Endothelial cell of umbilical vein (primary cell): ENCODE measurements around the gene LRFN5. TPM values are rescaled to one million over a fixed set of nuclear protein-coding genes. Genes with fewer than 3 reads are reported as not detected.

ENCODE experiments used
- BruUV-seq: library from RNA; stranded (reverse); fragments of 400-500 nt; replicated peaks from 2 replicates; lab custom pipeline; 2021; lab: Mats Ljungman, UMichigan
- CTCF ChIA-PET: fragments of 300-600, 350-600 bp; sonication (Branson Sonifier 250); formaldehyde crosslinking; loops from one replicate; lab custom pipeline; 2021; ENCODE audit warnings: antibody characterized with exemption, inconsistent platforms; lab: Charles Lee
- POLR2A ChIA-PET: fragments of 300-600, 350-600 bp; sonication (Branson Sonifier 250); formaldehyde crosslinking; loops from one replicate; lab custom pipeline; 2021; ENCODE audit warnings: antibody characterized with exemption, inconsistent platforms; lab: Charles Lee
- DNase-seq: peaks from one replicate; pipeline ENCODE4 v3.0.0-alpha.2; 2011; ENCODE audit warnings: low read depth, low spot score
- FAIRE-seq: peaks from 2 replicates; lab custom pipeline; 2011; peaks lifted over from hg19 to GRCh38; lab: Jason Lieb, UNC
- H2AFZ ChIP-seq: 2 replicates; pipeline ENCODE4 v1.6.0; 2012; ENCODE audit warnings: low read depth, low read length, control low read depth, inconsistent platforms
- H3K27ac ChIP-seq: 2 replicates; pipeline ENCODE4 v1.5.1; 2011; ENCODE audit warnings: low read depth, mild to moderate bottlenecking, control low read depth, low read length, moderate library complexity; ENCODE audit not compliant: insufficient read depth
- H3K27me3 ChIP-seq, 2 experiments: 2 replicates each; pipeline versions ENCODE4 v1.6.0 to v1.6.1; 2011; ENCODE audit warnings: low read length in 2 of 2, mixed read lengths in 1 of 2; ENCODE audit not compliant: control insufficient read depth in 2 of 2, insufficient read depth in 2 of 2
- H3K36me3 ChIP-seq, 2 experiments: 2 replicates in 1 of 2; 3 replicates in 1 of 2; pipeline ENCODE4 v1.5.1; 2011; ENCODE audit warnings: low read length in 2 of 2, mild to moderate bottlenecking in 1 of 2, moderate library complexity in 1 of 2; ENCODE audit not compliant: control insufficient read depth in 2 of 2, insufficient read depth in 2 of 2; ENCODE audit errors: extremely low read depth in 1 of 2
- H3K4me1 ChIP-seq: 3 replicates; pipeline ENCODE4 v1.5.1; 2011; ENCODE audit warnings: mild to moderate bottlenecking, low read length; ENCODE audit not compliant: control insufficient read depth, insufficient read depth; ENCODE audit errors: extremely low read depth
- H3K4me2 ChIP-seq: 2 replicates; pipeline ENCODE4 v1.6.1; 2011; ENCODE audit warnings: low read length, control low read depth, mixed read lengths; ENCODE audit not compliant: insufficient read depth
- H3K4me3 ChIP-seq, 3 experiments: fragments of 200-600 bp in 1 of 3; sonication (generic), shearing (Covaris generic) in 1 of 3; replicated peaks in 1 of 3; 2 replicates each; pipeline ENCODE4 v1.5.1; 2011 to 2016; ENCODE audit warnings: control low read depth in 3 of 3, low read length in 3 of 3, mild to moderate bottlenecking in 2 of 3, inconsistent platforms in 1 of 3, low read depth in 1 of 3, moderate library complexity in 1 of 3; ENCODE audit not compliant: insufficient read depth in 1 of 3
- H3K79me2 ChIP-seq: 2 replicates; pipeline ENCODE4 v1.6.0; 2012; ENCODE audit warnings: low read length, inconsistent platforms; ENCODE audit not compliant: control insufficient read depth, insufficient read depth
- H3K9ac ChIP-seq: replicated peaks from 2 replicates; pipeline ENCODE3; 2011; ENCODE audit warnings: low read length, control low read depth; ENCODE audit not compliant: insufficient read depth; ENCODE audit errors: extremely low read depth
- H3K9me1 ChIP-seq: replicated peaks from 3 replicates; pipeline ENCODE4 v1.6.0; 2011; ENCODE audit warnings: mild to moderate bottlenecking, low read length; ENCODE audit not compliant: control insufficient read depth, insufficient read depth; ENCODE audit errors: extremely low read depth
- H3K9me3 ChIP-seq: replicated peaks from 2 replicates; pipeline ENCODE4 v1.5.1; 2012; ENCODE audit warnings: low read length, inconsistent platforms; ENCODE audit not compliant: control insufficient read depth, insufficient read depth
- H4K20me1 ChIP-seq: replicated peaks from 2 replicates; pipeline ENCODE3; 2011; ENCODE audit warnings: mild to moderate bottlenecking, low read length; ENCODE audit not compliant: control insufficient read depth, insufficient read depth; ENCODE audit errors: extremely low read depth
- CTCF ChIP-seq, 2 donors: IDR thresholded peaks; 1 replicate in 1 of 2; 2 replicates in 1 of 2; pipeline ENCODE4 v1.5.1; 2011; ENCODE audit warnings: low read length in 2 of 2, mild to moderate bottlenecking in 2 of 2, moderate library complexity in 2 of 2, control low read depth in 1 of 2, inconsistent platforms in 1 of 2, low read depth in 1 of 2; ENCODE audit not compliant: insufficient read depth in 1 of 2; ENCODE audit errors: extremely low read depth in 1 of 2
- EZH2 ChIP-seq: IDR thresholded peaks from 2 replicates; pipeline ENCODE4 v1.6.1; 2012; ENCODE audit warnings: borderline replicate concordance, low read depth, mild to moderate bottlenecking, moderate library complexity, low read length, inconsistent platforms; ENCODE audit not compliant: severe bottlenecking
- FOS ChIP-seq: IDR thresholded peaks from 2 replicates; pipeline ENCODE4 v1.6.1; 2011; ENCODE audit warnings: mild to moderate bottlenecking, low read length, moderate library complexity, borderline replicate concordance; ENCODE audit not compliant: insufficient read depth
- GATA2 ChIP-seq: IDR thresholded peaks from 2 replicates; pipeline ENCODE4 v1.7.0; 2011; ENCODE audit warnings: low read depth, mild to moderate bottlenecking, moderate library complexity, mixed read lengths, low read length; ENCODE audit not compliant: insufficient read length, insufficient read depth
- JUN ChIP-seq: IDR thresholded peaks from 2 replicates; pipeline ENCODE4 v1.6.1; 2011; ENCODE audit warnings: borderline replicate concordance, low read depth; ENCODE audit not compliant: insufficient read length, insufficient read depth
- MAX ChIP-seq: IDR thresholded peaks from 2 replicates; pipeline ENCODE4 v1.6.1; 2011; ENCODE audit not compliant: insufficient read depth, insufficient read length
- MYC ChIP-seq: IDR thresholded peaks from one replicate; pipeline ENCODE4 v1.6.1; 2011; ENCODE audit warnings: mild to moderate bottlenecking, low read depth, low read length
- POLR2A ChIP-seq: IDR thresholded peaks from 2 replicates; pipeline ENCODE4 v1.6.1; 2012; ENCODE audit warnings: low read depth, mild to moderate bottlenecking, control low read depth, low read length
- POLR2AphosphoS5 ChIP-seq: IDR thresholded peaks from 2 replicates; pipeline ENCODE4 v1.6.1; 2012; ENCODE audit warnings: low read depth, mild to moderate bottlenecking, control low read depth, low read length, moderate library complexity; ENCODE audit not compliant: insufficient read depth
- dilution Hi-C: fragments of 300-500 bp; cut with MboI; formaldehyde crosslinking; loops from one replicate; pipeline ENCODE4 v1.15.0; 2019; ENCODE audit warnings: low sequenced_read_pairs; ENCODE audit not compliant: extremely low pct_ligation_motif_present
- intact Hi-C: fragments of 100-400 bp; cut with micrococcal nuclease; formaldehyde crosslinking; loops from one replicate; pipeline ENCODE4 v1.10.0; 2022
- polyA plus RNA-seq, 4 experiments: library from polyadenylated mRNA; depleted of rRNA in 3 of 4; stranded (reverse) in 3 of 4; unstranded in 1 of 4; fragments of >200 nt; gene quantifications; 2 replicates each; pipeline versions ENCODE4 v1.2.1 to v1.2.3, GENCODE V29; 2011 to 2012; ENCODE audit warnings: missing spikeins in 1 of 4
- total RNA-seq: library from RNA; stranded (reverse); gene quantifications from 2 replicates; pipeline ENCODE4 v1.2.3, GENCODE V29; 2021

The LRFN5 gene
- total and polyA plus RNA-seq, 2 donors (not counting 3 experiments of a cell fraction or from before 2014, with no cell fraction given): not detected

- no peak overlapping the region for H3K4me3 ChIP-seq
- no peak overlapping the region for H2AFZ ChIP-seq
- TF ChIP-seq POLR2AphosphoS5: no peak
- TF ChIP-seq FOS: no peak
- TF ChIP-seq CTCF (IDR thresholded peaks at IDR 0.05; ENCODE audit: extremely low read depth in 1 of 2, insufficient read depth in 1 of 2, low read depth in 1 of 2, low read length in 2 of 2): no peak
- TF ChIP-seq JUN: no peak
- no peak for TF ChIP-seq MAX
- no peak for TF ChIP-seq GATA2
- TF ChIP-seq MYC: no peak
- TF ChIP-seq POLR2A: no peak
- TF ChIP-seq EZH2: no peak
- no peaks in the 10 kb centered on the region for H3K4me1 ChIP-seq
- H3K79me2 ChIP-seq: no peaks in the 10 kb centered on the region
- DNase-seq: no peak
- H3K9me1 ChIP-seq: no peaks in the 10 kb centered on the region
- H3K4me2 ChIP-seq: no peak overlapping the region
- FAIRE-seq: no peak
- no peak overlapping the region for H3K9ac ChIP-seq
- no peaks in the 10 kb centered on the region for H4K20me1 ChIP-seq
- intact Hi-C loops: no loop called here
- dilution Hi-C loops: no loop called here
- H3K9me3 ChIP-seq: no peaks in the 10 kb centered on the region
- no peak overlapping the region for H3K27ac ChIP-seq
- CTCF ChIA-PET: no interaction called here
- H3K27me3 ChIP-seq: no peaks in the 10 kb centered on the region
- POLR2A ChIA-PET: no interaction called here
- no peaks in the 10 kb centered on the region for H3K36me3 ChIP-seq
- BruUV-seq: no TSS peak
Measured at GRCh38 chr14:41641690-41642089, 35.0 kb downstream of the LRFN5 start.
